GM19023 (cell line): ENCODE measurements around the gene FGF1.
"Not testable (repeated sequence)": the region's sequence is repeated elsewhere in the genome, so short reads cannot be mapped to it uniquely, and the experiment has no call there.

Experiments
- ATAC-seq: cut with Tn5 transposase; IDR thresholded peaks from one replicate; pipeline ENCODE4 v1.9.1; 2021; ENCODE audit warnings: mild to moderate bottlenecking, moderate library complexity; ENCODE audit not compliant: unreplicated experiment

FGF1 gene

GRCh38 chr5:142671266-142671665 lies 14.6 kb downstream of the FGF1 start:
- no peak for ATAC-seq

GRCh38 chr5:142670804-142671203 lies 15.1 kb downstream of the FGF1 start:
- no peak for ATAC-seq

- no peak for ATAC-seq
Measured at GRCh38 chr5:142669477-142669876, 16.4 kb downstream of the FGF1 start.

GRCh38 chr5:142668336-142668735 lies 17.6 kb downstream of the FGF1 start:
- ATAC-seq = no peak

- ATAC-seq = no peak
Measured at GRCh38 chr5:142667831-142668230, 18.1 kb downstream of the FGF1 start.

- ATAC-seq = no peak
Measured at GRCh38 chr5:142664636-142665035, 21.3 kb downstream of the FGF1 start.

GRCh38 chr5:142664067-142664466 lies 21.8 kb downstream of the FGF1 start:
- ATAC-seq = no peak

GRCh38 chr5:142663246-142663645 lies 22.6 kb downstream of the FGF1 start:
- no peak for ATAC-seq

GRCh38 chr5:142661957-142662356 lies 23.9 kb downstream of the FGF1 start:
- ATAC-seq = no peak

- no peak for ATAC-seq
Measured at GRCh38 chr5:142661143-142661542, 24.7 kb downstream of the FGF1 start.

- ATAC-seq = no peak
Measured at GRCh38 chr5:142660731-142661130, 25.2 kb downstream of the FGF1 start.

GRCh38 chr5:142660196-142660595 lies 25.7 kb downstream of the FGF1 start:
- no peak for ATAC-seq

GRCh38 chr5:142659405-142659804 lies 26.5 kb downstream of the FGF1 start:
- no peak for ATAC-seq

- ATAC-seq = no peak
Measured at GRCh38 chr5:142658278-142658677, 27.6 kb downstream of the FGF1 start.

GRCh38 chr5:142657446-142657845 lies 28.4 kb downstream of the FGF1 start:
- no peak for ATAC-seq

GRCh38 chr5:142655339-142656267 lies 30.3 kb downstream of the FGF1 start:
- ATAC-seq = peak; percentile 87

- no peak for ATAC-seq
Measured at GRCh38 chr5:142654578-142655058, 31.3 kb downstream of the FGF1 start.

- ATAC-seq = no peak
Measured at GRCh38 chr5:142653321-142653720, 32.6 kb downstream of the FGF1 start.

- no peak for ATAC-seq
Measured at GRCh38 chr5:142652563-142652962, 33.3 kb downstream of the FGF1 start.

- ATAC-seq = no peak
Measured at GRCh38 chr5:142650881-142651280, 35.0 kb downstream of the FGF1 start.

- no peak for ATAC-seq
Measured at GRCh38 chr5:142650060-142650459, 35.8 kb downstream of the FGF1 start.

GRCh38 chr5:142648108-142648507 lies 37.8 kb downstream of the FGF1 start:
- not testable (repeated sequence) for ATAC-seq

- ATAC-seq = no peak
Measured at GRCh38 chr5:142645456-142645855, 40.4 kb downstream of the FGF1 start.
